Sigmoid colon (tissue), 4 donors: ENCODE data around the gene FMO3.

Experiments used
- CTCF ChIP-seq, 4 experiments: fragments of 450-650 bp in 3 of 4; fragments of 200-600 bp in 1 of 4; IDR thresholded peaks; one replicate each; pipeline ENCODE4 v1.5.1; 2016 to 2019; ENCODE audit warnings: antibody characterized with exemption in 4 of 4, mild to moderate bottlenecking in 3 of 4, moderate library complexity in 2 of 4
- EP300 ChIP-seq, 4 donors: sonication (generic); formaldehyde crosslinking; IDR thresholded peaks; one replicate each; pipeline ENCODE4 v1.6.1; 2017; ENCODE audit warnings: antibody characterized with exemption in 4 of 4
- POLR2A ChIP-seq, 2 donors: fragments of 450-650 bp; IDR thresholded peaks; one replicate each; pipeline ENCODE4 v1.6.1; 2016; ENCODE audit warnings: antibody characterized with exemption in 2 of 2, mild to moderate bottlenecking in 2 of 2, moderate library complexity in 2 of 2
- POLR2AphosphoS5 ChIP-seq, 4 donors: sonication (generic); formaldehyde crosslinking; IDR thresholded peaks; one replicate each; pipeline ENCODE4 v1.6.1; 2017; ENCODE audit warnings: antibody characterized with exemption in 4 of 4

GRCh38 chr1:171061425-171062143, 29.1 kb upstream of the FMO3 start:
- TF ChIP-seq POLR2A (IDR thresholded peaks at IDR 0.05) (no peak), CTCF (IDR thresholded peaks at IDR 0.05) (no peak), POLR2AphosphoS5 (IDR thresholded peaks at IDR 0.05) (no peak), EP300 (IDR thresholded peaks at IDR 0.05) (no peak)
